CD4-positive, alpha-beta T cell treated with Interleukin-17A for 1 hour (primary cell): ENCODE data around the gene UBA7.

Source experiments
- DNase-seq: peaks from one replicate; pipeline ENCODE4 v3.0.0-alpha.2; 2020

UBA7 gene

DNA sequence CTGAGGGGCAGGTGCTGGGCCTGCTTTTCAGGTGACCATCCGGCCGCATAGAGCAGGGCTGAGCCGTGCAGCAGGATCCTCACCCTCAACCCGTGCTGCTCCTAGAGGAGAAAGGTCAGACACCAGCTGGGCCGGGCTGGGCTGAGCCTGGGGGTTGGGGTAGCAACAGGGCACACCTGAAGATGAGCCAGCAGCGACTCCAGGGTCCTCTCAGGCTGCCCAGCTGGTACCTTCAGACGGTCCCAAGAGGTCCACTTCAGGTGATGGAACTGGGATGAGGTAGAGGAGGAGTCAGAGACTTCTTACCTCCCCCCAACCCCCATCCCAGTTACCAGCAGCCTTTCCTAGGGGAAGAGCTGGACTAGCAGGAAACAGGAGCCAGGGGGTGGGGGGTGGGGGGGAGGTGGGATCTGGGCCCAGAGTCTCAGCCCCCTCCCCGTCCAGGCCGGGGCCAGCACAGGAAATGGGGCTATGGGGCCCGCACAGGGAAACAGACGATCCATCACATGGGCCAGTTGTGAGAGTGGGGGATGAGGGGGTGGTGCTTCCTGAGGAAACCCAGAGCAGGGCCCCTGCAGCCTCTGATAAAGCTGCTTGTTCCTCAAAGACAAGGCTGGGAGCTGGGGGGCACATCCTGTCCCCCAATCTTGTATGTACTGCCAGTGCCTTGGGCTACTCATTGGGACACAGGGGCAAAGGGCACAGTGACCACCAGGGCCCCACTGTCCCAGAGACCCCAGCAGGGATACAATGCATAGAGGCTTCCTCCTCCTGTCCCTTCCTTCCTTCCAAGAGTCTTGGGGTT, 7.7 kb downstream of the UBA7 start:
- no peak for DNase-seq

DNA sequence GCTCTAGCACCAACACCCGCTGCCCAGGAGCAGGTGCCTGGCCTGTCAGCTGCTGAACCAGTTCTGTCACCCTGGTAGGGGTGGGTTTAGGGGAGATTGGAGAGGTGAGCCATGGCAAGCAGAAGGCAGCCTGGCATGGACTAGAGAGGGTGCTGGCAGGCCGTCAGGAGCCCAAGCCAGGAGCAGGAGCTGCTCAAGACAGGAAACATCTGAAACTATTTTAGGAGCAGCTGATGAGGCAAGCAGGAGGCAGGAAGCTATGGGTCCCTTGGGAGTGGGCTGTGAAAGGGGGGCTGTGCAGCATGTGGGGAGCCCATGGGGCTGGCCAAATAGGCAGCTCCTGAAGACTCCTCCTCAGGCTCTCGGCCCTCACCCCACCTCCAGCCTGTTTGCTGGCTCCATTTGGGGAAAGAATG, 8.4 kb downstream of the UBA7 start:
- no peak for DNase-seq

DNA sequence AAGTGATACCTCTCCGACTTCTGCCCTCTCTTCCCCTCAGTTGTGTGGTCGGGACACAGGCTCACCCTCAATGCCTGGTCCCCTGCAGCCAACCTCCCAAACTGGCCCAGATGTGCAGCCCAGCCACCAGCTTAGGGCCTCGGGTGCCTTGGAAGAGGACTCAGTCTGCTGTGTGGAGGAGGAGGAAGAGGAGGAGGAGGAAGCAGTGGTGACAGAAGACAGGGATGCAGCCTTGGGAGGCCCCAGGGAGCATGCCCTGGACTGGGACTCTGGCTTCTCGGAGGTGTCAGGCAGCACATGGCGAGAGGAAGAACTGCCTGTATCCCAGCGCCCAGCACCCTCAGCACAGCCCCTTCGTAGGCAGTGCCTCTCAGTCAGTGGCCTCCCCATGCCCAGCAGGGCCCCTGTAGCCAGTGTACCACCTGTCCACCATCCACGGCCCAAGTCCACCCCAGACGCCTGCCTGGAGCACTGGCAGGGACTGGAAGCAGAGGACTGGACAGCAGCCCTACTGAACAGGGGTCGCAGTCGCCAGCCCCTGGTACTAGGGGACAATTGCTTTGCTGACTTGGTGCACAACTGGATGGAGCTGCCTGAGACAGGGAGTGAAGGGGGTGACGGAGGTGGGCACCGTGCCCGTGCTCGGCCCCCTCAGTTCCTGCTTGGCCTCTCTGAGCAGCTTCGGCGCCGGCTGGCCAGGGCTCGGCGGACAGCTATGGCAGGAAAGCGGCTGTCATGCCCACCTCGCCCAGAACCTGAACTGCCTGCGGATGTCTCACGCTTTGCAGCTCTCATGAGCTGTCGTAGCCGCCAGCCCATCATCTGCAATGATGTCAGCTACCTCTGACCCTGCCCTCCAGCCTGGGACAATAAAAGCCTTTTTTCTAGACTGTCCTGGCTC, 9.4 kb downstream of the UBA7 start:
- DNase-seq, result no peak

DNA sequence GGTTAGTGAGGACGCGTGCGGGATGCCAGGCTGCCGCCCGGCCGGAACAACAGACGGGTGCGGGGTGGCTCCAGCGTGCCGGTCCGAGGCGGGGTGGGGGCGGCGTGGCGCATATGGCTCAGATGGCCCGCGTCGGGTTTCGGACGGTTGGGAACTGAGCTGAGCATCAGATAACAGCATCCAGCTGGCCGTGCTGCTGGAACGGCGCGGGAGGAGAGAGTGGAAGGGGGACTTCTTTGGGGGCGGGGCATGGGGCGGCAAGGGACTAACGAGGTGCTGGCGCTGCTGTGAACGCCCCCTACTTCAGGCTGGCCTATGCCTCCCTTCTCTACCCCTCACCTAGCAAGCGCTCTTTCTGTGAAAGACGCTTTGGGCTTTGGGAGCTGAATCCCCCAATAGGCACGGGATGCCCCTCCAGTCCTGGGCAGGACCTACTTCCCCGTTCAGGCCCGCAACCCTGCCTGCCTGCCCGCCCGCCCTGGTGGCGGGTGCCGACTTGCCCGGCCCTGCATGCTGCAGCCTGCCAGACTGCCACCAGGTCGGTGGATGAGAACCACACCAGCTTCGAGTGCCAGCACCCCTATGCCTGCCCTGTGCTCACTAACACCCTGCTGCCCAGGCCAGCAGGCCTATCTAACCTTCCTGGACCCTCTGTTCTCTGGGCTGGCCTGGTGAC, 10.2 kb downstream of the UBA7 start:
- DNase-seq, result peak; percentile 43

DNA sequence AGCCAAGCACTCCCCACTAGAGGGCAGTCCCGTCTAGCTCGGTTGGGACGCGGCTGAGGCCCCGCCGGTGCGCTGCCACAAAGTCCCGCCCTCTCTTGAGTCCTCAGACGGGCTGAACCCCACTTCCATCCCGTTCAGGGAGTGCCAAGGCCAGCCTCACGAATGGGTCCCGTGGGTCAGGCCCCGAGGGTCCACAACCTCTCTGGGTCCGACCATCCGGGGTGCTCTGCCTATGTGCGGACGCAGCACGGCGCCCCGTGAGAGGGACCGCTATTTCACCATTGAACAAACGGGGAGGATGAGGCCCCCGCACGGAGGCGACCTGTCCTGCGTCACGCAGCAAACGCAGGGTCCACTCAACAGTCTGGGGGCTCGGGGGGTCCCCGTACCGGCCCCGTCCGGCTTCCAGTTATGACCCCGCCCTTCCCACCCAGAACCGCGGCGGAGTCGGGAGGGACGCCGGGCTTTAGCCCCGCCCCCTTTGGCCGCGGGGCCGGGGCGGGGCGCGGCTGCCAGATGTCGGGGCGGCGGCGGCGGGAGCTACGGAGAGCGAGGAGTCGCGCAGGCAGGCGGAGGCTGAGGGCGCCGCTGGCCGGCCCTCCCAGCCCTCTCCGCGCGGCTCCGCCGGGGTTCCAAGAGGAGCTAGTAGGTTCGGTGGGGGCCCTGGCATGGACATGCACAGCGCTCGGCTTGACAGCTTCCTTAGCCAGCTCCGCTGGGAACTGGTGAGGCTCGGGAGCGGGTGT, 10.9 kb downstream of the UBA7 start, which contains the start of gene INKA1:
Gene INKA1, plus strand, starts transcription at position 543 of the 746 bp plus-strand sequence. Its CDS starts 132 bp downstream, at position 675.
- peak; percentile 90 for DNase-seq

DNA sequence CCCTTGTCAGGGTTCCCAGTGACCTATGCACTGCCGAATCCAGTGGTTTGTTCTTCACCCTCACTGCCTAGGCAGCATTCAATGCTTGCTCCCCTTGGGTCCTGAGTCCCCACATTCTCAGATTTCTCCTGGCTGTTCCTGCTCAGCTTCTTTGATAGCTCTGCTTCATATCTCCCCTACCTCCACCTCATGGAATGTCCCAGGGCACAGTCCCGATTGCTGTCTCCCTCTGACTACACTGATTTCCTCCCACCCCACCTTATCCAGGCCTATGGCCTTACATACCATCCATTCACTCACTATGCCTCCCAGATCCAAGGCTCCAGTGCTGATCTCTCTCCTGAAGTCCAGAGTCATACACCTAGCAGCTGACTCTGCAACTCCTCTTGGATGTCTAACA, 12.6 kb downstream of the UBA7 start:
- no peak for DNase-seq

DNA sequence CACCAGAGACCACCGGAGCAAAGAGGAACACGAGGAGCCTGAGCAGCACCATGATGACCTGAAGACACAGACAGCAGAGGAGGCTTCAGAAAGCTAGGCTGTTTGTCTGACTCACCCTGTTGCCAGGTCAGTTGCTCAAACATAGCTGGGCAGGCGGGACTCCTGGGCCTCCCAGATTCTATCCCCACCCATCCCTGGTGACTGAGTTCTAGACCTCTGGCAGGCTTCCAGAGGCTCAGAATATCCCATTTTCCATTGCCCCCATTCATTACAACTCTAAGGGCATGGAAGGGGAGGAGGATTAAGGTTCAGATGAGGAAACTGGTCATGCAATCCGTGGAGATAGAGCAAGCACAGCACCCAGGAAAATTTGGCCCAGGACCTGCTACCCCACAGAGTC, 14.0 kb downstream of the UBA7 start, which contains the start of gene CDHR4:
Gene CDHR4, minus strand, starts transcription at position 113 of the 400 bp plus-strand sequence. Its CDS starts 61 bp downstream, at position 52.
- no peak for DNase-seq

DNA sequence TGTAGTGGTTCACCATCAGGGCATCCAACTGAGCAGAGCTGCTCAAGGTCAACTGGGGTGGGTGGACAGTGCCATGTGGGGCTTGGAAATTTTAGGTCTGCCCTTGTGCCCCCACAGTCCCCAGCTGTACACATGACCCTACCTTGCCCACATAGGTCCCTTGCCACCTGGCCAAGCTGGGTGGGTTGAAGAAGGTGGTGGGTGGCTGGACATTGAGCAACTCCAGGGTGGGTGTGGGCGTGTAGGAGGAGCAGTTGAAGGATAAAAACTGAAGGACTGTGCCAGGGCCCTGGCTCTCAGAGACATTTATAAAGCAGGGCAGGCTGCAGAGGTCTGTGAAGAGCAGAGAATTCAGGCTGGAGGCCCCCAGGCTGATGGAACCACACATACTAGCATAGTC, 14.6 kb downstream of the UBA7 start:
- DNase-seq, result no peak

DNA sequence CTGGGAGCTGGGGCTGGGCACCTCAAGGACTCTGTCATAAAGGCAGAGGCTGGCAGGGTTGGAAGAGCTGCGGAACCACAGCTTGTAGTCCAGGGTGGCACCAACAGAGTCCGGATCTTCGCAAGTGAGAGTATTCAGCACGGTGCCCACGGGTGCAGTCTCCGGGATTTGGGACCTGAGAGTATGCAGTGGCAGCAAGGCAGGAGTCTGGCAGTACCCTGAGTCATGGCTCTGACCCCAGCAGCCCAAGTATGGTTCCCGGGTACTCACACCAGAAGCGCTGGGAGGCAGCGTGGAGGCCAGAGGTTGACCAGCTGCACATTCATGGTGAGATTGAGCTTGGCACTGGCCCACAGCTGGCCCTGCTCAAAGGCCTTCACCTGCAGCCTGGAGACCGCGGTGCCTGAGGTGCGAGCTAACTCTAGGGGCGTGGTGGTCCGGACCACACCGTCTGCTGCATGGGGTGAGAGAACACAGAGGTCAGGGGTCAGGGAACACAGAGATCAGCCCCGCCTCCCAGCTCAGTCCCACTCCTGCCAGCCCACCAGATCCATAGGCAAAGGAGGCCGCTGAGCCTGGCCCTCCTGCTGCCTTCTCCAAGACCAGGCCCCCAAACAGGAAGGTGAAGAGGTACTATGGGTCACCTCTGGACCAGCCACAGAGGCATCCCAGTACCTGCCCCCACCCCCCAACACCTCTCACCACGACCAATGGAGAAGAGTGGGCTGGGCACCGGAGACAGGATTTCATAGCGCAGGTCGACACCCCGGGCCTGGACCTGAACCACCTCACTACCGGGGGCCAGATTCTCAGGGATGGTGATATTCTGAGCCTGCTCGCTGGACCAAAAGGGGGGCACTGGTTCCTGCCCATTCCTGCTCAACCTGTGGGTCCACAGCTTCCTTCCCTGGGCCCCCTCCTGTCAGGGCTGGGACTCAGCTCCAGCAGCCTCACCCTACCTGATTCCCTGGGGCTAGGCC, 18.5 kb downstream of the UBA7 start:
- DNase-seq, result no peak

DNA sequence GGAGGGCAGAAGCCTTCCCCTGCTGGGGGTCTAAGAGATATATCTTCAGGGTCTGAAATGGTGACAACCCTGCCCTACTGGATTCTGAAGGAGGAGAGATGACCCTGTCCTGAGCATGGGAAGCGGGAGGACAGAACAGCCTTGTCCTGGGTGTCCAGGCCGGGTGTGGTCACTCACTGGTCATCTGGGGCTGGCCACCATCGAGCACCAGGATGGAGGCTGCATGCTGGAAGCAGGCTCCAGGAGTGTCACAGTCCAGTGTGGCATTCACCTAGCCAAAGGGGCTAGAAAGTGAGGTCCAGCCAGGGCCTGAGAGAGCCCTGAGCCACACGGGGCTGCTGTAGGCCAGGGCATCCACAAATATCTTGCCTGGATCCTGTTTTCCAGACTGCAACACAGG, 19.3 kb downstream of the UBA7 start:
- DNase-seq, result no peak

DNA sequence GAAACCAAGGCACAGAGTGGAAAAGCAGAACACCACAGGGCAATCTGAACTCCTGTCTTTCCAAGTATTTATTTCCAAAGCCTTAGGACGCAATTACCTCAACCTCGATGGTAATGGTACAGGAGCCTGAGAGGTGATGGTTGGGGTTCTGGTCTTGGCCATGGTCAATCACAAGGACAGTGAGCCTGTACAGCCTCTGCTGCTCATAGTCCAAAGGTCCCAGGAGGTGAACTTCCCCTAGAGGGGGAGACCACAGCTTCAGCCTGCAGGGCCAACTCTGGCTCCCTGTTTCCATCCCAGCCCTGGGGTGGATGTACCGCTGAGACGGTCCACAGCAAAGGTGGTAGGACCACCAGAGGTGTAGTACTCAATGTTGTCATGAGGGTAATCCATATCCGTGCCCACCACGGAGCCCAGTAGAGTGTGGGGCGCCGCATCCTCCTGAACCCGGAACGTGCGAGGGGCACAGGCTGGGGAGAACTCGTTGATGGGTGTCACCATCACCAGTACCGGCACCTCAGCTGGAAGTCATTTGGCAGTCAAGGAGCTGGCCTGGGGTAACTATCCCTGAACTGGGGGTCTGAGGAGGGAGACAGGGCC, 20.2 kb downstream of the UBA7 start:
- no peak for DNase-seq

DNA sequence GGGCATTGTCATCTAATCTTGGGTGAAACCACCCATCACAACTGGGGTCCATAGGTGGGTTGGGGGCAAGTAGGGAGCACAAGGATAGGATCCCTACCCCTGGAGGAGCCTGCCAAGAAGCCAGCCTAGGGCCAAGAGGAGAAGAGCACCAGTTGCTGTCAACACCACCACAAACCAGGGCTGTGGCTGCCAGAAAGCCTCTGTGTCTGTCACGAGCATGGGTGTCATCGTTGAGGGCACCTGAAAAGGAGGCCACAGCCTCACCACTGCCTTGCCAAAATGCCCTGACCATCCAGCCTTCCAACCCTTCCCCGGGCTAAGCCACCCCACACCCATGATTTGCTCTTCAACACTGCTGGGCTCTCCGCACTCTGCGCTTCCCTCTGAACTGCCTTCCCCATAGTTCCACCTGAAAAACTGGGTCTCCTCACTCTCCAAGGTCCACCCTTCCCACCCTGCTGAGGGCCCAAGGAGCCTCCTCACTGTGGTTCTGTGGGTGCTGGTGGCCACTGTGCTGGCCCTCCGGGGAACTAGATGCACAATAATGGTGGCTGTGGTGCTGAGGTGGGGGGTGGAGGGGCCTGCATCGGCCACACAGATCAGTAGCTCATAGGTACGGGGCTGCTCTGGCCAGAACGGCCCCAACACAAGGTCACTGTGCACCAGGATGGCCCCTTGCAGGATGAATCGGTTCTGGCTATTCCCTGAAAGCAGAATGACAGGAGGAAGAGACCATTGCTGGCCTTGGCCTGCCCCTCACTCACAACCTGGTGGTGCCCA, 21.2 kb downstream of the UBA7 start:
- no peak for DNase-seq

DNA sequence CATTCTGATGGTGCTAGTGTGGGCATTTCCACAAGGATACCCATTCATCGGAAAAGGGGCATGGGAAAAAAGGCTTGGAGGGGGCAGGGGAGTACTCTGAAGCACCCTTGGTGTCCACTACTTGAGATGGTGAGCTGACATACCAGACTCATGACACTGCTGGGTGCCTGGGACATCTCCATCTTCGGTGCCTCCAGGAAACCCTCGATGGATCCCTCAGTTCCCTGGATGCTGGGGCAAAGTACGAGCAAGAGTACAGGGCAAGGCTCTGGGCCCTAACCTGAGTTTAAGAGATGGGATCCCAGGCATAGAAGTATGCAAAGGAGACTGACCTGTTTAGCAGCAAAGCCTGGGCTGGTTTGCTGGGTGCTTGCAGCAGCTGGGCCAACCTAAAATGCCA, 22.2 kb downstream of the UBA7 start:
- DNase-seq, result no peak

DNA sequence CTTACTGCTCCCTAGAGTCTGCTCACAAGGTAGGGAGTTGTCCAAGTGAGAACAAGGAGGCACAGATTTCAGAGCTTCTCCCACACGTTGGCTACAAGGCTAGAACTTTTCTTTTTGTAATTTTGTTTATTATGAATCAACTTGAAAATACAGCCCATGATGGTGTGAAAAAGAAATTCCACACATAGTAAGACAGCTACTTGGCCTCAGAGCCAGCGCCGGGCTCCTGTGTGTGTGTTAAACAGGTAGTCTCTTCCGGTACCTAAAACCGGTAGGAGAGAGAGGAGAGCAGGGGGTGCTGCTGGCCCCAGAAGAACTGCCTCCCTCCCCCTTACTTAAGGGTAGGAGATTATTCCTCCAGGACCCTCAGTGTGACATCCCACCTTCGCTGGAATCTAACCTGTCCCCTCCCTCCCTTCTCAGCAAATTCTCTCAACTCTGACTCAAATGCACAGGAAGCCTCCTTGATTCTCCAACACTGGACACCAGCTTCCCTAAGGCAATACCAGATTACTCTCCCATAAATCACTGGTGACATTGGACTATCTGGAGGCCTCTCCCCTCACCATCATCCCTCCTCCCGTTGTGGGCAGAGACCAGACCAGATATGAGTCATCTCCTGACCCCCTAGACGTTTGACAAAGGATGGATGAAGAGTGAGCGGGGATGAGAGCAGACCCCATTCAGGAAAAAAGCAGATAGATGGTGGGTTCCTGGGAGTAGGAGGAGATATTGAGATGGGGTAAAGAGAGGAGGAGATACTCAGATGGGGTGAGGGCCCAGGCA, 22.9 kb downstream of the UBA7 start:
- no peak for DNase-seq

DNA sequence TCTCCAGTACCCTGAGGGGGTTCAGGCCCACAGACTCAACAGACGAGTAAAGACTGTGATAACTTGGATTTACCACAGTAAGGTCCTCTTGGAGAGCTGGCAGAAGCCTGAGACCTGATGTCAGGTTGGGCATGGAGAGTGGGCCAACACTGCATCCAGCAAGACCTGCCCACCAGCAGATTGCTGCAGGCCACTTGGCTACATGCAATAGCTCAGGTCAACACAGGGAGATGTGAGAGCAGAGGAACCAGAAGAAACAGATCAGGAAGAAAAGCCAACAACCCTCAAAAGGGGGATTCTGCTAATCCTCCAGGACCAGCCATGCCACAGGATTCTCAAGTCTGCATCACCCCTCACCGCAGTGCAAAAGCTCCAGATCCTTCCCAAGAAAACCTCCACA, 25.7 kb downstream of the UBA7 start:
- no peak for DNase-seq

DNA sequence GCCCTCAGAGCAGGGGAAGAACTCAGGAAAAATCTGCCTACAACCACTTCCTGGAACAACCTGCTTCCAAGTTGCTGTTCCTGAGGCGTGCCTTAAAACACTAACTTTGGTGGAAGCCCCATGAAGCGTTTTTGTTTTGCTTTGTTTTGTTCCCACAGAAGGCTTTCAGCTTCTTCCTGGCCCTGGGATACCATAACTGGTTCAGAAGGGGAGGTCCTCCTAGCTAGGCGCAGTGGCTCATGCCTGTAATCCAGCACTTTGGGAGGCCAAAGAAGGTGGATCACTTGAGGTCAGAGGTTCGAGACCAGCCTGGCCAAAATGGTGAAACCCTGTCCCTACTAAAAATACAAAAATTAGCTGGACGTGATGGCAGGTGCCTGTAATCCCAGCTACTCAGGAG, 26.2 kb downstream of the UBA7 start:
- no peak for DNase-seq

DNA sequence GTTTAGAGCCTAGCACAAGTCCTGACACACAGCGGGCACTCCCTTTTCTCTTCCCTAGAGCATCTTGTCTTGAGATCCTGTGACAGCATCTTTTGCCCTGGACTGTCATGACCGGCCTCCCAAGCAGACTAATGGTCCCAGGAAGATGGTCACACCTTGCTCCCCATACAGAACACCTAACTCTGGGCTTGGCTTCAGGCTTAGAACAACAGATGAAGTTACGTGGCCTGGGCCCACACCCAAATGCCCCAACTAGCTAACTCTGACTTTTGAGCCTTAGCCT, 26.6 kb downstream of the UBA7 start:
- DNase-seq, result no peak

DNA sequence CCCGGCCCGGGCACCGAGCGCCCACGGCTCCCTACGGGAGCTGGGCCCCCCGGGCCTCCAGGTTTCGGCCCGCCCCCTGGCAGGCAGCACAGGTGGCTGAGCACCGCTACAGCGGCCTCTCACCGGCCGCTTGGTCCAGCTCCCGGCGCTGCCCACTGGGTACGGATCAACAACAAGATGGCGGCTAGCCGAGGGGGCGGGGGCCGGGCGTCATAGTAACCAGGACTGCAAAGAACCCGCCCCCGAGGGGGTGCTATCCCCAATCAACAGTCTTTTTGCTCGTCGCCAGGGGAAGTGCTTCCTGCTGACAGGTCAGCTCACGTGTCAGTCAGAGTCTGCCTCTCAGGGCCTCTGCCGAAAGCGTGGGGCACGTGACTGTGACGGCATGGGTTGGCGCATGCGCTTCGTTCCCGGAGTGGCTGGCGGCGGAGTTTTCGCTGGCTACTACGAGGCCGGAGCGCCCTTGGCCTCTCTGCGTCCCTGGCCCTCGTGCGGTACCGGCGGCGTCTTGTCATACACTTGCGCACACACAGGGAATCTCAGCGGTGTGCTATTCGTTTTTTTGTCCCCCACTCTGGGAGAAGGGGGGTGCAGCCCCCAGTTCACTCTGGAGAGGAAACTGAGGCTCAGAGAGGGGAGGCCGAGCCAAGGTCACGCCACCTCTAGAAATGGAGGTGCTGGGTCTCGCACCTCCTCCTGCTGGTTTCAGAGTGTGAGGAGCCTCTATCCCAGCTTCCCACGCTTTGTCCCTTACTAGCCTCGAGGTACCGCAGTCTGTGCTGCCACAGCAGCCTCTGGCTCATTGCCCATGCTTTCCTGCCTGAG, 27.2 kb downstream of the UBA7 start, which contains the start of gene IP6K1:
Gene IP6K1, minus strand, starts transcription at position 186 of the 825 bp plus-strand sequence. CDS start 38,502 bp downstream, outside the sequence.
- DNase-seq, result peak; percentile 100
